Measurements from ENCODE around the gene CFAP68.

Gene CFAP68, protein sequence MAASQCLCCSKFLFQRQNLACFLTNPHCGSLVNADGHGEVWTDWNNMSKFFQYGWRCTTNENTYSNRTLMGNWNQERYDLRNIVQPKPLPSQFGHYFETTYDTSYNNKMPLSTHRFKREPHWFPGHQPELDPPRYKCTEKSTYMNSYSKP

GRCh38 chr11:111878849-111879636 is at the start of gene CFAP68, which contains the start of gene FDXACB1:
Gene CFAP68, plus strand, starts transcription at chr11:111879541. Its CDS starts 20 bp downstream, at chr11:111879561.
Gene FDXACB1, minus strand, starts transcription at chr11:111879165. Its CDS starts 33 bp downstream, at chr11:111879132.
- DNase-seq: peak; percentile 97

DNA sequence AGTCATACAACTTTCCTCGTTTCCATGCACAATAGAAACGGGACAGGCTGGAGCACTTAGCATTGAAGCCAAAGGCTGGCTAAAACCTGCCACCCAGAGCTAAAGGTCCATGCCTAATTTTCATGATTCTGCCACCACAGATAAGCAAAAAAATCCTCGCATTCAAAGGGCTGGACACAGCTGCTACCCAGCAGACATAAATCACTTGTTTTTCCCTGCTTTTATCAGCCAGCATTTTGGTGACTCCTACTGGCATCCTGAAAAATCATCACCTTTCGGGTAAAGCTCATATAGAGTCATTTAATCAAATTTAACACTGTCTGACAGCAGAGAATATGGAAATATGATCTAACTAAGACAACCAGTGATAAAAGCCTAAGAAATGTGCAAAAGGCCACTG is 45.8 kb upstream of the CFAP68 start:
- no peak for DNase-seq

GRCh38 chr11:111834432-111835163 is 44.7 kb upstream of the CFAP68 start:
- DNase-seq: no peak

DNA sequence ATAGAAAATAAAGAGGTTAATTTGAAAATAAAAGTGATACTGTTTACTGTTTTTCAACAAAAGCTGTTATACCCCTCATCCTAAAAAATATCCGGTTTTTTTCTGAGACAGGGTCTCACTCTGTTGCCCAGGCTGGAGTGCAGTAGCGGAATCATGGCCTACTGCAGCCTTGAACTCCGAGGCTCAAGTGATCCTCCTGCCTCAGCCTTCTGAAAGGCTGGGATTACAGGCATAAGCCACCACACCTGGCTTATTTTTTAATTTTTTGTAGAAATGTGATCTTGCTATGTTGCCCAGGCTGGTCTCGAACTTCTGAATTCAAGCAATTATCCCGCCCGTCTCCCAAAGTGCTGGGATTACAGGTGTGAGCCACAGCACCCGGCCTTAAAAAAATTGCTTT is 43.7 kb upstream of the CFAP68 start:
- no peak for DNase-seq

- DNase-seq: no peak
Measured at GRCh38 chr11:111836162-111836561, 43.2 kb upstream of the CFAP68 start.

DNA sequence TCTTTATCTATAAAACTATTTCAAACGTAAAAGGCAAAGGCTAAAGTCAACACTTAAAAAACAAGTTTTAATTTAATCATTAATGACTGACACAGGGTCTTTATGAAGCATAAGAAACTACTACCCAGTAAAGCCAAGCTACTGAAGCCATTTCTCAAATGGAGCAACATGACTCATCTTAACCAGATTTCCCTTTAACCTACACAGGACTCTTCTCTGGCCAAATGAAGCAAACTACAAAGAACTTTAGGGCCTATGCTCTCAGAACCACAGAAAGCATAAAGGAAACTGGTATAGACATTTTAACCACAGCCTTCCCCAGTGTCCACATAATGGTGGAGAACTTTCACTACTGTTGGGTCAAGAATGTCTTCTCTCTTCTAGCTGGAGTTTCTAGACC is 42.6 kb upstream of the CFAP68 start:
- DNase-seq: no peak

GRCh38 chr11:111837366-111837891 is 41.9 kb upstream of the CFAP68 start:
- no peak for DNase-seq

GRCh38 chr11:111838054-111838453 is 41.3 kb upstream of the CFAP68 start:
- no peak for DNase-seq

GRCh38 chr11:111840143-111840542 is 39.2 kb upstream of the CFAP68 start:
- no peak for DNase-seq

DNA sequence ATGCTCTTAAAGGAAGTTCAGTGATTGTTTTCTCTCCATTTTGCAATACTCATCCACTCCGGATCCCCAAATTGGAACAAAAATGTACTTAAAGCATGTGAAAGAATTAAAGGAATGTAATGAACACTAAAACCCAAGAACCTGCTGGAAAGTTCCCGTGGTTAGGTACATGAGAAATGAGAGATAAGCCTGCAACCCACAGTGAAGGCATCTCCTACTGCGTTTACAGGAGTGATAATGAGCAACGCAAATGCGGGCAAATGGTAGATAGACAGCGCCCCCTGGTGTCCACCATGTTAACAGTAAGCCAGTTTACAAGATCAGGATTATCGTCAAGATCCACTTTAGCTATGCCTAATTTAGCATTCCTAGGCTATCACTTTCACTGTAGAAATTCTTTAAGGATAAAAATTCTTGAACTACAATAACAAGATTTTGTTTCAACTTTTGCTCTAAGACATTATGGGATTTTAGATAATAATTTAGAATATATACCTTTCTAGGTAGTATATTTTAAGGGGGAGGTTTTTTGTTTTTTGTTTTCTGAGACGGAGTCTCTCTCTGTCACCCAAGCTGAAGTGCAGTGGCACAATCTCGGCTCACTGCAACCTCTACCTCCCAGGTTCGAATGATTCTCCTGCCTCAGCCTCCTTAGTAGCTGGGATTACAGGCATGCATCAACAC is 37.8 kb upstream of the CFAP68 start:
- peak; percentile 30 for DNase-seq

GRCh38 chr11:111843661-111844060 is 35.7 kb upstream of the CFAP68 start:
- DNase-seq: no peak

DNA sequence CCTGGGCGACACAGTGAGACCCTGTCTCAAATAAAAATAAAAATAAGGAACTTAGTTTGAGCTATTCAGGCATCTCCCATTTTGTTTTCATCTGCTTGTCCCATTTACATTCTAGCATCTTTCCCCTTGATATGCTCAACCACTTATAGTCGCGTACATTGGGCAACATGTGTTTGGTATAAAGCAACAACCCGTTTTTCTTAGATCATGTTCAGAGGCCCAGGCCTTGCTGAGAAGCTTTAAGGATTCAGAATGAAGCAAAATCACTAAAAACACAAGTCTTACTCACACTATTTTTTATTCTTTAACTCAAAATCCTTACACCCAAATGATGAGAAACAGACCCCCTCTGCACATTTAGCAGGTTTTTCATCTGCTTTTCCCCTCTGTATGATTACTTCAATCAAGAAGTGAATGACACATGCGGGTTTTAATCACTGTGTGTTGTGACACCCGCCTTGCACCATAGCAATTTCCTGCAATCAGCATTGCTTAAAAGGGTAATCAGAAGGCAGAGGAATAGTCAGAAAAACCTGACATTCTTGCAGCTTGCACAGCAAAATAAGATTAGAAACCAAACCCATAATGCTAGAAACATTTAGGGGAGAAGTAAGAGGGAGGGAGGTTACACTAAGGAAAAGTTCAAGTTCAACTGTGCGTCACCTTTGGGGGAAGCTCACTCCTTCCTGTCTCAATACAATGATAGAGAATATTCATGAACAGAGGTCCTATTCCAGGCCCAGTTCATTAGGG is 33.9 kb upstream of the CFAP68 start:
- DNase-seq: no peak

DNA sequence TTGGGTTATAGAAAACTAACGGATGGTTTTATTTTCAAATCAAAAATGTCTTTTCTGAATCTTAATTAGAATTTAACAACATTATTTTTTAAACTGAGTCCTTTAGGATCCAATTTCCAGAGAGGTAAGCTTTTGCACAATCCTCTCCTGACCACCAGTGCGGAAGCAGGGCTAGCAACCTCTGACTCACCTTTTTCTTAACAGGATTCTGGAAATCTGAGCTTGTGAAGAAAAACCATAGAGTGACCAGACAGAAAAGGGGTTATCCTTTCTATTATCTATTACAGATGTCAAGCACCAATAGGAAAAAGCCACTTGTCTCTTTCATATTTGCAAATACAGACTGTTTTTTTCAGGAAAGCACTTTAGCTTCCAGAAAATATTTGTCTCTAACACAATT is 33.3 kb upstream of the CFAP68 start:
- no peak for DNase-seq

- DNase-seq: no peak
Measured at GRCh38 chr11:111846636-111847035, 32.7 kb upstream of the CFAP68 start.

DNA sequence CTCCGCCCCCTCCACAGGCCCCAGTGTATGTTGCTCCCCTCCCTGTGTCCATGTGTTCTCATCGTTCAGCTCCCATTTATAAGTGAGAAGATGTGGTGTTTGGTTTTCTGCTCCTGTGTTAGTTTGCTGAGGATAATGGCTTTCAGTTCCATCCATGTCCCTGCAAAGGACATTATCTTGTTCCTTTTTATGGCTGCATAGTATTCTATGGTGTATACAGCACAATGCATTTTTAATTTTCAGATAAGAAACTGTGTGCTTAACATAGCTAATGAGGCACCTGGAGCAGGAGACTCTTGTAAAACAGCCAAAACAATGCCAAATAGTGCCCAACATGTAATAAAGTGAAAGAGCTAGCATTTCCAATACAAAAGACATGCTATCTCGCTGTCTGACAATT is 29.7 kb upstream of the CFAP68 start:
- DNase-seq: no peak

GRCh38 chr11:111851067-111851466 is 28.3 kb upstream of the CFAP68 start:
- no peak for DNase-seq

DNA sequence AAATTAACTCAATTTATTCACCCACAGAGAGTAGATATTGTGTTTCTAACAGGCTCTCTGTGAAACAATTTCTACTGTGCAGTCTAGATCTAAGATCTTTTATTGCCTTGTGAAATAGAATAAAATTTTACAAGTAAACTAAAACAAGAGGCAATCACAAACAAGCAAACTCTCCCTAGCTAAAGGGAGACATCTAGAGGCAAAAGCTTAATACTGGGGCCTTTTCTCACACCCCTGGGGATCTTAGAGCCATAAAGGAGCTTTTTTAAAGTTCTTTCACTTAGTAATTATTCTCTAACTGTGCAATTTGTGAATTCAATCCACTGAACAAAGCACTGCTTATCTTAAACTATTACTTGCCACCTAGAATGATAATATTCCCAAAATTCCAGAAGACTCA is 27.7 kb upstream of the CFAP68 start:
- DNase-seq: no peak

DNA sequence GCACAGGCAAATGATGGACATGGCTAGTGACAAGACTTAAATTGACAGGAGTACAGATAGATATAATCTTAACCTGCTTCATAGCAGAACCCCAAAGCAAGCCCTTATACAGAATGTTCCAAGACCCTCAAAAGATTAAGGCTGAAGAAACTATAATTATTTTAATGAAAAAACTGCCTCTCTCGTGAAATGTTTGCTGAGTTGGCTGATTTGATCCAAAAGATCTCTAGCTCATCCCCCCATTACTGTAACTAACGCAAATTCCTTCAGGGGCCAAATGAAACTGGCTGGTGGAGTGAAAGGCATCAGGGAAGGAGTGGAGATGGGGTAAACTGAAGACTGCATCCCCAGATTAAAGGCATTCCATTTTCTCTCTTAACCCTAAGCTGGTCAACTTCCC is 27.2 kb upstream of the CFAP68 start:
- no peak for DNase-seq

DNA sequence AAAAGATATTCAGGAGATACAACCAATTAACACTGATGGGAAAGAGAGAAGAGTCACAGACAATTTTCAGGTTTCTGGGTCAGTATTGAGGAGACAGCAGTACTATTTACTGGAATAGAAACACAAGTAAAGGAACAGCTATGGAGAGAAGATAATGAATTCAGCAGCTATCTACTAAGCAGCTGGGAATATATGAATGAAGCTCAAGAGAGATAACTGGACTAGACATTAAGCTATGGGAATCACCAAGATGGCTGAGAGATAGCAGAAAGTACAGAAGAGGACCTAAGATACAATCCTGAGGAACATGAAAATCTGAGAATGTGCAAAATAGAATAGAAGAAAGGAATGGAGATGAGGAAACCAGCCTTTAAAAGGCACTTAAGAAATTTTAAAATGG is 23.8 kb upstream of the CFAP68 start:
- DNase-seq: no peak

DNA sequence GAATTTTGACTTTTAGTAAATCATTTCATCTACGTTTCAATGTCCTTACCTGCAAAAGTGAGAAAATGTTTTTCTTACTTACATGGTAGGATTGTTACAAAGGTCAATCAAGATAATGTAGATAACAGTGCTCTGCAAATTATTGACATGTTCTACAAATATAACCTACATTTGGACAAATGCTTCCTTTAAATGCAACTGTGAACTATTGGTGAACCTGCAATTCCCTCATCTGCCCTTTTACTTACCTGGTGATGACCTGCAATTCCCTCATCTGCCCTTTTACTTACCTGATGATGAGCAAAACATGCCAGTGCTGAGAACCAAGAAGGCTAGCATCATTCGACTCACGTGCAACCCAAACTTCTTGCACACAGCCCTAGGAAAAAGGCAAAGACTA is 19.1 kb upstream of the CFAP68 start:
- no peak for DNase-seq

- DNase-seq: no peak
Measured at GRCh38 chr11:111870113-111870512, 9.2 kb upstream of the CFAP68 start.

DNA sequence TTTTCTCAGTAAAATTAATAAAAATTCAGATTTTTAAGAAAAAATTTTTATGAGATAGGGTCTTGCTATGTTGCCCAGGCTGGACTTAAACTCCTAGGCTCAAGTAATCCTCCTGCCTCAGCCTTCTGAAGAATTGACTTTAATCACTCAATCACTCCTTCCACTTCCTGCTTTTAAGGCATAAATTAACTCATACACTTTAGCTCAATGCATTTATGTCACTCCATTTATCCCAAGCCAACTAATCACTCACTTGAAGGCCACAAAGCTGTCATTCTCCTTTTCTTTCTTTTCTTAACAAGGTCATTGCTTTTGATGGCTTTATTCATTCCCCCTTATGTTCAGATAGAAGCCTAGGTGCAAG is 8.8 kb upstream of the CFAP68 start:
- peak; percentile 52 for DNase-seq
